HG02610 (cell line): ENCODE results near the gene RFC4.

Experiments used
- ATAC-seq: cut with Tn5 transposase; IDR thresholded peaks from one replicate; pipeline ENCODE4 v1.9.1; 2021; ENCODE audit warnings: mild to moderate bottlenecking, moderate library complexity; ENCODE audit not compliant: unreplicated experiment

The RFC4 gene

GRCh38 chr3:186788482-186789370, 17.6 kb downstream of the RFC4 start:
- no peak for ATAC-seq

GRCh38 chr3:186787642-186788481, 18.4 kb downstream of the RFC4 start:
- ATAC-seq, result no peak

- no peak for ATAC-seq
These were observed 19.4 kb downstream of the RFC4 start for GRCh38 chr3:186786922-186787321.

DNA sequence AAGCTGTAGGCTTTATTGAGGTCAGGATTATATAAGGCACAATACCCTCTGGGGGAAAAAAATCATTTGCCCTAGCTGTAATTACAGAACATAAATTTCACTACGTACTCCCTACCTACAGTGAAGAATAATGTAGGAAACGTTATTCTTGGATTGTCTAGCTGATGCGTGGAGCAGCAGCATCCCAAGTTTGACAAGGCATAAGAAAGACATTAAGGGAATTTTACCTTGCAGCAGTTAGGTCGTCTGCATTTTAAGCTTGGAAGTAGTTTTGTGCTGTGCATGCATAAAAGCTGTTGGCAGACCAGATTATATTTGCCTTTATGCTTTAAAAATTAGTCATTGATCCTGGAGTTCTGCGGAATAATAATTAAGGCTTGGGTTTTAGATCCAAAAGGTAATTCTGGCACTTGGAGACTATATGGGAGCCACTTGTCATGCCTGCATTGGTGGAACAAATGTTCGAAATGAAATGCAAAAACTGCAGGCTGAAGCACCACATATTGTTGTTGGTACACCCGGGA, 20.7 kb downstream of the RFC4 start:
- no peak for ATAC-seq

DNA sequence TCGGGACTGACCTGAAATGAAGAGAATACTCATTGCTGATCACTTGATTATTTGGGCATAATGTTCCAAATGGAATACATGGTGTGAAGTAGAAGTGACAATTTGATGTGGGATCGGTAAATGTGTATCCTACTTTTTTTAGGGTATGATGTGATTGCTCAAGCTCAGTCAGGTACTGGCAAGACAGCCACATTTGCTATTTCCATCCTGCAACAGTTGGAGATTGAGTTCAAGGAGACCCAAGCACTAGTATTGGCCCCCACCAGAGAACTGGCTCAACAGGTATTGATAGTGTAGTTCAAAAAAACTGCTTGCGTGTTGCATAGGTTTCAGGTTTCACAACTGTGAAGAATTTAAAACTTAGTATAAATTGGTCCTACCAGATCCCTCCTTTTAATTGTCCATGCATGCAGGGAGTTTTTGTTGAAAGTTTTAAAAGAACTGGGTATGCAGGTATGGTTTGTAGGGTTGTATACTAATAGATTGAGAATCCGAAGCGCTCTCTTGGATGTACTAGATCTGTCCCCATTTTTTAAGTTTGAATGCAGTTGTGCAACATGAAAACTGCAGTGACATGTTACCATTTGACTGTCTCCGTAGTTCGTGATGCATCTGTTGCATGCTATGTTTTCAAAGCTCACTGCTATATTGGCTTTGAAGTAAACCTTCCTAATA, 21.3 kb downstream of the RFC4 start:
- no peak for ATAC-seq

DNA sequence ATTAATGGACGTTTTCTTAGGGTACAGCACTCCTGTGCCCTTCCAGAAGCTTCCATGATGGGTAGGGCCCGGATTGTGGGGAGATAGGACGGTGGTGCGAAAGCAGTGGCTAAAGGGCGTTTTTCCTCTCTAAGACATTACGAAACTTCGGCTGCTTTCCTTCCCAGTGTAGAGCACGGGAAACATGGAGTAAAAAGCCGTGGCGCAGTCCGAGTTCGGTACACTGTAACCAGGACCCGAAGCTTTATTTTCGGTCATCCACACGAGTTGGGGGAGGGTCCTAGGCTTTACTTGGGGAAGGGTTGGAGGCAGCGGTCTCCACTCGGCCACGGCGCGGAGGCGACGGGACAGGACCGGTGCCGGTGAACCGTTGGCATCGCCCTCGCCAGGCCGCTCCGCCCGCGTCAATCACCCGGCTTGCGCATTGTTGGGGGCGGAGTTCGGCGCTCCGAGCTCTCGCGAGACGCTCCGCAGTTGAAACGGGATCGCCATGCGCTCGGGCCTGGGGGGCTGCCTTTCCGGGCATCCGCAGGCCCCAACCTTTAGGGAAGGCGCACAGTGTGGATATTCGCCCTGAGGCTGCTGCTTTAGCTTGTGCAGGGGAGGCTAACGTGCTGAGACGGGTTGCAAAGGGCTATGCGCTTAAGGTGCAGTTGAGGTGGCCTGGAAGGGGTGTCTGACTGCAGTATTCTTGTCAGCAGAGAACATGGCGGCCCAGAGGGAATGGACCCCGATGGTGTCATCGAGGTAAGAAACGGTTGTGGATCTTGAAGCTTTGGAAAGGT, 22.4 kb downstream of the RFC4 start:
- peak; percentile 79 for ATAC-seq

- ATAC-seq, result peak; percentile 53
These were observed 23.1 kb downstream of the RFC4 start, which contains the start of gene EIF4A2 for GRCh38 chr3:186783058-186783730. Gene EIF4A2 (plus strand): TSS chr3:186783577. CDS start chr3:186783611, 34 bp downstream.

DNA sequence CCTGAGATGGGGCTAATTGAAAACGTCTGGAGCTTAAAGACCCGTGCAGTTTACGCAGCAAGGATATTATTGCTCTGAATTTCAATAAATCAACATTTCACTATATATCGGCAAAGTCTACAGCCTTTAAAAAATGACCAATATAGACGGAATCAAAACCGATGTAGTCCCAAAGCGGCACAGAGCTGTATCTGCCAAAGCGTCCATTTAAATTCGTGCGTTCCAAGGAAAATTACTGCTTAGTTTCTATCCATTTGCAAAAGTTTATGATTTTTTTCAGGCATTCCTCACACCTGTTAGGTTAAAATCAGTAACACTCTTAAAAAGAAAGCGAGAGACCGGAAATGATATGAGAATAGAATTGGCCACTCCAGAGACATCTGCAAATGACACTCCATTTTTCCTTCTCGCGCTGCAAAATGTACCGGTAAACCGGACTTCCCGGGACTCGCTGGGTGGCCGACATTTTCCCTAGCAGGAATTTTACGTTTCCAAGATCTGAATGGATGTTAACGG, 23.7 kb downstream of the RFC4 start:
- ATAC-seq, result no peak

DNA sequence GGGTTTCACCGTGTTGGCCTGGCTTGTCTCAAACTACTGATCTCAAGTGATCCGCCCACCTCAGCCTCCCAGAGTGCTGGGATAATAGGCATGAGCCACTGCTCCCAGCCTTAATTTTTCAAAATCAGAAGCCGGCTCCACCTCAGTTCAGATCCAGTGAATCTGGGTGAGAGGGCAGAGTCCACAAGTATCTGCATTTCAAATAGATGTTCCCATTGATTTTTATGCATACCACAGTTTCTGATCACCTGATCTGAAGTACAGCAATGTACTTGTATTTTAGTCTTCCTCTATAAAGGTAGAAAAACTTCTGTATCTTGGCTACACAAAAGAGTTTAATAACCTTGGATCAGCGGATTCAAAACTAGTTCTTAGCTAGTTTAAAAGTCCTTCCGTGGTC, 27.1 kb downstream of the RFC4 start:
- no peak for ATAC-seq

GRCh38 chr3:186775999-186776398, 30.3 kb downstream of the RFC4 start:
- no peak for ATAC-seq

- ATAC-seq, result peak; percentile 83
These were observed 33.4 kb downstream of the RFC4 start for GRCh38 chr3:186772701-186773417.

DNA sequence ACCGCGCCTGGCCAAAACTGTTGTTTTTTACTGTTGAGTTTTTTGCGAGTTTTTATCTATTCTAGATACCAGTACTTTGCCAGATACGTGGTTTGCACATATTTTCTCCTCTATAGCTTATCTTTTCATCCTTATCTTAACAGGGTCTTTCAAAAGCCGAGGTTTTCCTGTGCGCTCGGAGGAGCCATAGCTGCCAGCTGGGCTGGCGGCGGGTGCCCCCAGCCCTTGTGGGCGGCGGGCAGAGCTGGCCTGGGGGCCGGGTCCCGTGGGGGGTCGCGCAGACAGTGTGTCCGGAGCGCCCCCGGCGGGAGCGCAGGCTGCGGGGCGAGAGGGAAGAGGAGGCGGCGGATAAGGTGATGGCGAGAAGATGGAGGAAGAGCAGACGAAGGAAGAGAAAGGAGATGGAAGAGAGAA, 34.0 kb downstream of the RFC4 start:
- peak; percentile 11 for ATAC-seq

- ATAC-seq, result no peak
These were observed 45.3 kb downstream of the RFC4 start for GRCh38 chr3:186760897-186761447.

GRCh38 chr3:186760141-186760833, 46.0 kb downstream of the RFC4 start:
- ATAC-seq, result no peak

DNA sequence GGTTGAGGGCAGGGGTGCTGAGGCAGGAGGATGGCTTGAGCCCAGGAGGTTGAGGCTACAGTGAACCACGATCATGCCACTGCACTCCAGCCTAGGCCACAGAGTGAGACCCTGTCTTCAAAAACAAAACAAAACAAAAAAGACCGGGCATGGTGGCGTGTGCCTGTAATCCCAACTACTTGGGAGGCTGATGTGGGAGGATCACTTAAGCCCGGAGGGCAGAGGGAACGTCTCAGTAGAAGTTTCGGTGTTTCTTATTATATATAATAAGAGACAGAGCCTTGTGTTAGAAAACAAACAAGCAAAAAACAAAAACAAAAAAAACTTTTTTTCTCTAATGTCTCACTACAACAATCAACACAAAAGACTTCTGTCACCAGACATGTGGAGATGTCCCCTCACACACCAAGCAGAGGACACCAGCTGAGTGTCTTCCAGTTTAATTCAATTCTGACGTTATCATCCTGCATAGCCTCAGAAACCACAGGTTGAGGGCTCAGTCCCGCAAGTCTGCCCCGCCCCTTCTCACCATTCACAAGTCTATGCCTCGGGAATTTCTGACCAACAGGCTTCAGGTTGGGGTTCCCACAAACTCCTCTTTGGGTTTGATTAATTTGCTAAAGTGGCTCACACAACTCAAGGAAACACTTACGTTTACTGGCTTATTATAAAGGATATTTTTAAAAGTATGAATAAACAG, 46.9 kb downstream of the RFC4 start:
- no peak for ATAC-seq

DNA sequence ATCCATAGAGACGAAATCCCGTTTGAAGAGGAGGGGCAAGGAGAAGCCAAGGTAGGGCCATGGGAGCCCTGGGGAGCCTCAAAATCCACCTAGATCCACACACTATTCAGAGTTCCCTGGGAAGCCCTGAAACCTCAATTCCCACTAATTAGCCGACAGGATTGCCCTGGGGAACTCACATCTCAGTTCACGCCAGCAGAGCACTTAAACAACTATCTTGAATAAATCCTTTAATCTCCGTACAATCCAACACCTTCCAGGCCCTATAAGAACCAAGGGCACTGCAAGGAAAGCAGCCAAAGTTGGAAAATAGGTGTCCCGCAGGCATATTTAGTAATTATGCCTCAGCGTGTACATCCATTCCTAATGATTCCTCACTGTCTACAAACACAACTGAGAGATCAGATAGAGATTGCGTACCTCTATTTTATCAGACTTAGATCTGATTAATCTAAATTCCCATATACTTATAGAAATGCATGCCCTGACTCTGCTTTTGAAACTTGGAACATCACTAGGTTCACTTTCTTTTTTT, 48.5 kb downstream of the RFC4 start:
- ATAC-seq, result no peak

- ATAC-seq, result no peak
These were observed 49.1 kb downstream of the RFC4 start for GRCh38 chr3:186757214-186757613.
